H1 (cell line): ENCODE results near the gene CPA2.

Experiments
- CBX5 ChIP-seq: fragments of 300-800, 300-1000 bp; sonication (generic); IDR thresholded peaks from 2 replicates; pipeline ENCODE4 v1.7.1; 2016; ENCODE audit warnings: antibody characterized with exemption, low read length, low read depth
- CTCF ChIP-seq, 3 experiments: IDR thresholded peaks; 1 replicate in 2 of 3; 2 replicates in 1 of 3; pipeline versions ENCODE4 v1.5.1 to v1.6.1; 2011; ENCODE audit warnings: low read length in 3 of 3, mild to moderate bottlenecking in 3 of 3, inconsistent platforms in 2 of 3, low read depth in 1 of 3, moderate library complexity in 1 of 3; ENCODE audit not compliant: insufficient read depth in 1 of 3; ENCODE audit errors: control extremely low read depth in 1 of 3
- EGR1 ChIP-seq: IDR thresholded peaks from 2 replicates; pipeline ENCODE4 v1.6.1; 2011; ENCODE audit warnings: low read depth, low read length, borderline replicate concordance
- NRF1 ChIP-seq: IDR thresholded peaks from 2 replicates; pipeline ENCODE4 v1.6.1; 2011; ENCODE audit warnings: mild to moderate bottlenecking, low read depth, low read length, improper control_type of control experiment
- RBBP5 ChIP-seq: IDR thresholded peaks from 2 replicates; pipeline ENCODE4 v1.7.1; 2012; ENCODE audit warnings: low read depth, mild to moderate bottlenecking, inconsistent platforms, low read length, moderate library complexity, borderline replicate concordance
- SP1 ChIP-seq: IDR thresholded peaks from 2 replicates; pipeline ENCODE4 v1.6.1; 2011; ENCODE audit warnings: low read depth, low read length
- YY1 ChIP-seq: IDR thresholded peaks from 2 replicates; pipeline ENCODE4 v1.6.1; 2011; ENCODE audit warnings: low read depth, mild to moderate bottlenecking, low read length

- no peak for TF ChIP-seq CTCF (IDR thresholded peaks at IDR 0.05; ENCODE audit: control extremely low read depth in 1 of 3, insufficient read depth in 1 of 3, low read depth in 1 of 3, low read length in 3 of 3)
- TF ChIP-seq EGR1 = no peak
- TF ChIP-seq CBX5 = no peak
- no peak for TF ChIP-seq RBBP5
- TF ChIP-seq SP1 = no peak
- TF ChIP-seq NRF1 = no peak
- no peak for TF ChIP-seq YY1
These were observed 12.1 kb upstream of the CPA2 start for GRCh38 chr7:130254555-130254954.
